ENCODE data around the gene PRPS1. TPM values are rescaled to one million over a fixed set of nuclear protein-coding genes. Genes with fewer than 3 reads are reported as not detected.

The PRPS1 gene
- total and polyA plus RNA-seq, 2 experiments from 2014 or later, result 91.1 to 149 TPM

GRCh38 chrX:107610667-107611066 lies 17.6 kb upstream of the PRPS1 start:
- no peaks in the 10 kb centered on the region for H3K36me3 Mint-ChIP-seq (ENCODE audit: low read depth)
- no peak for ATAC-seq
- Histone ChIP-seq H3K27me3 (ENCODE audit: insufficient read depth) (no peaks in the 10 kb centered on the region), H3K79me2 (replicated peaks; ENCODE audit: insufficient read depth) (no peaks in the 10 kb centered on the region), H4K20me1 (replicated peaks; ENCODE audit: insufficient read depth) (no peaks in the 10 kb centered on the region), H3K4me1 (ENCODE audit: insufficient read depth) (no peaks in the 10 kb centered on the region), H3K9me2 (ENCODE audit: insufficient read depth) (no peaks in the 10 kb centered on the region), H3K27ac (ENCODE audit: low read depth) (no peak overlapping the region), H3K4me2 (no peak overlapping the region), H3K36me3 (ENCODE audit: insufficient read depth) (no peaks in the 10 kb centered on the region), H3K4me3 (no peak overlapping the region), H2AFZ (no peak overlapping the region), H3F3A (replicated peaks; ENCODE audit: low read depth) (no peaks in the 10 kb centered on the region)
- no peak overlapping the region for H3K4me3 Mint-ChIP-seq
- H3K27ac Mint-ChIP-seq, result no peak overlapping the region
- no peak for DNase-seq (ENCODE audit: low spot score)
- H3K27me3 Mint-ChIP-seq (ENCODE audit: insufficient read depth, low read depth, poor library complexity), result no peaks in the 10 kb centered on the region
- TF ChIP-seq EZH2phosphoT487 (IDR thresholded peaks at IDR 0.05; ENCODE audit: unreplicated experiment), result no peak
- TF ChIP-seq ETS1 (IDR thresholded peaks at IDR 0.05), result no peak
- TF ChIP-seq EZH2 (IDR thresholded peaks at IDR 0.05; ENCODE audit: low read depth, unreplicated experiment), result no peak
- no peak for TF ChIP-seq ZNF462 (CRISPR knock-in tag; IDR thresholded peaks at IDR 0.05)
- TF ChIP-seq STAT1 (IDR thresholded peaks at IDR 0.05; ENCODE audit: unreplicated experiment), result no peak
- no peak for TF ChIP-seq ZNF331 (CRISPR knock-in tag; IDR thresholded peaks at IDR 0.05; ENCODE audit: low read depth)
- no peak for TF ChIP-seq REST (IDR thresholded peaks at IDR 0.05; ENCODE audit: unreplicated experiment)
- TF ChIP-seq CREB1 (CRISPR knock-in tag; IDR thresholded peaks at IDR 0.05; ENCODE audit: low read depth), result no peak
- no peak for TF ChIP-seq POLR2AphosphoS5 (IDR thresholded peaks at IDR 0.05; ENCODE audit: low read depth)
- no peak for TF ChIP-seq JUNB (IDR thresholded peaks at IDR 0.05; ENCODE audit: unreplicated experiment)
- TF ChIP-seq NANOG (IDR thresholded peaks at IDR 0.05; ENCODE audit: borderline replicate concordance), result no peak
- TF ChIP-seq ZNF114 (CRISPR knock-in tag; IDR thresholded peaks at IDR 0.05), result no peak
- TF ChIP-seq CTCF (conservative IDR thresholded peaks at IDR 0.05; ENCODE audit: low read depth in 2 of 2), result no peak
- no peaks in the 10 kb centered on the region for H3K9me3 Mint-ChIP-seq
- H3K4me1 Mint-ChIP-seq, result no peaks in the 10 kb centered on the region; the same call in 2 of the 3 replicates
